Thymus (tissue), 11 donors: Measurements from ENCODE around the gene CDC42BPG. TPM values are rescaled to one million over a fixed set of nuclear protein-coding genes. Genes with fewer than 3 reads are reported as not detected.

Experiments used
- DNase-seq, 9 donors: peaks; one replicate each; pipeline ENCODE4 v3.0.0-alpha.2; 2013; ENCODE audit warnings: low spot score in 9 of 9, low read depth in 6 of 9, missing footprints in 1 of 9
- H3K27ac ChIP-seq, 2 donors: one replicate each; pipeline ENCODE4 v1.5.1; 2013; ENCODE audit warnings: control low read depth in 1 of 2, low read depth in 1 of 2, low read length in 1 of 2, mild to moderate bottlenecking in 1 of 2, moderate library complexity in 1 of 2
- H3K27me3 ChIP-seq, 2 donors: one replicate each; pipeline ENCODE4 v1.5.1; 2013; ENCODE audit warnings: low read length in 1 of 2; ENCODE audit not compliant: control insufficient read depth in 2 of 2, insufficient read depth in 1 of 2
- H3K36me3 ChIP-seq, 2 donors: one replicate each; pipeline ENCODE4 v1.5.1; 2013; ENCODE audit warnings: low read length in 1 of 2, mild to moderate bottlenecking in 1 of 2, moderate library complexity in 1 of 2; ENCODE audit not compliant: control insufficient read depth in 2 of 2, insufficient read depth in 2 of 2
- H3K4me1 ChIP-seq, 2 donors: one replicate each; pipeline ENCODE4 v1.5.1; 2013; ENCODE audit warnings: low read length in 2 of 2; ENCODE audit not compliant: control insufficient read depth in 2 of 2, insufficient read depth in 2 of 2
- H3K4me3 ChIP-seq, 2 donors: one replicate each; pipeline ENCODE4 v1.5.1; 2013; ENCODE audit warnings: low read length in 2 of 2, control low read depth in 1 of 2, mild to moderate bottlenecking in 1 of 2
- H3K9me3 ChIP-seq, 2 donors: one replicate each; pipeline ENCODE4 v1.5.1; 2013; ENCODE audit warnings: low read length in 1 of 2, mild to moderate bottlenecking in 1 of 2; ENCODE audit not compliant: control insufficient read depth in 2 of 2, insufficient read depth in 1 of 2
- WGBS: extraction: QIAGEN DNeasy Blood & Tissue Kit; methylation state at CpG from one replicate; pipeline ENCODE4 v1.1.7; 2013; 5-methylcytosine and 5-hydroxymethylcytosine counted together
- polyA plus RNA-seq: library from polyadenylated mRNA; stranded (reverse); fragments of 200-250 nt; gene quantifications from one replicate; pipeline ENCODE4 v1.2.3, GENCODE V29; 2013
- total RNA-seq: library from RNA; stranded (reverse); fragments of 120-200 nt; gene quantifications from one replicate; pipeline ENCODE4 v1.2.4, GENCODE V29; 2013
- donor health status: healthy.

Gene CDC42BPG
- total and polyA plus RNA-seq, 2 donors, result 1.7 to 7.4 TPM

- peak in 1 of 9 donors; percentile 76 for DNase-seq
- peaks cover 33 to 70% of the 10 kb centered on the region in 2 donors for H3K4me1 ChIP-seq
- H3K27ac ChIP-seq, result peak overlapping the region; percentile 80 to 94
Observed at GRCh38 chr11:64880240-64881001, 36.0 kb upstream of the CDC42BPG start.

GRCh38 chr11:64879244-64879900 lies 34.9 kb upstream of the CDC42BPG start:
- peak overlapping the region; percentile 90 to 94 for H3K27ac ChIP-seq
- peak in 1 of 9 donors; percentile 38 for DNase-seq
- 25% methylated on average over 16 of the region's 16 CpGs for WGBS
- no peaks in the 10 kb centered on the region for H3K27me3 ChIP-seq
- peaks cover 9 to 16% of the 10 kb centered on the region in 2 donors for H3K36me3 ChIP-seq
- H3K9me3 ChIP-seq, result peaks cover 0 to 3% of the 10 kb centered on the region in 2 donors
- peaks cover 33 to 72% of the 10 kb centered on the region in 2 donors for H3K4me1 ChIP-seq
- H3K4me3 ChIP-seq, result peak overlapping the region; percentile 79 to 86

More at GRCh38 chr11:64880240-64881001, 36.0 kb upstream of the CDC42BPG start:
- H3K36me3 ChIP-seq, result peaks cover 3 to 8% of the 10 kb centered on the region in 2 donors
- peaks cover 0 to 3% of the 10 kb centered on the region in 2 donors for H3K9me3 ChIP-seq
- no peaks in the 10 kb centered on the region for H3K27me3 ChIP-seq
- peak overlapping the region in 1 of 2 donors; percentile 9 for H3K4me3 ChIP-seq
- WGBS, result 71% methylated on average over 14 of the region's 14 CpGs

- under 1% methylated on average over 75 of the region's 75 CpGs for WGBS
- DNase-seq, result peak; percentile 93 to 100 (median 98)
- H3K4me1 ChIP-seq, result peaks cover 33 to 73% of the 10 kb centered on the region in 2 donors
- peaks cover 0 to 3% of the 10 kb centered on the region in 2 donors for H3K9me3 ChIP-seq
- H3K36me3 ChIP-seq, result peaks cover 12 to 19% of the 10 kb centered on the region in 2 donors
- peak within 1 kb of the TSS; percentile 86 to 95 for H3K4me3 ChIP-seq
- no peaks in the 10 kb centered on the region for H3K27me3 ChIP-seq
- peak within 1 kb of the TSS; percentile 90 to 94 for H3K27ac ChIP-seq
Observed at GRCh38 chr11:64878494-64879243, 34.2 kb upstream of the CDC42BPG start, which contains the start of gene EHD1. Gene EHD1, minus strand, starts transcription at chr11:64878621. Its CDS starts 157 bp downstream, at chr11:64878464.

- H3K9me3 ChIP-seq, result peaks cover 0 to 3% of the 10 kb centered on the region in 2 donors
- no peaks in the 10 kb centered on the region for H3K27me3 ChIP-seq
- peaks cover 17 to 22% of the 10 kb centered on the region in 2 donors for H3K36me3 ChIP-seq
- WGBS, result under 1% methylated on average over 21 of the region's 21 CpGs
- peak in 1 of 9 donors; percentile 65 for DNase-seq
- peak overlapping the region; percentile 86 to 95 for H3K4me3 ChIP-seq
- peak overlapping the region; percentile 62 to 84 for H3K27ac ChIP-seq
- peaks cover 33 to 70% of the 10 kb centered on the region in 2 donors for H3K4me1 ChIP-seq
Observed at GRCh38 chr11:64878223-64878493, 33.7 kb upstream of the CDC42BPG start.

- peaks cover 33 to 73% of the 10 kb centered on the region in 2 donors for H3K4me1 ChIP-seq
Observed at GRCh38 chr11:64877390-64878222, 33.2 kb upstream of the CDC42BPG start.

GRCh38 chr11:64876835-64877341 lies 32.4 kb upstream of the CDC42BPG start:
- WGBS, result 86% methylated on average over 14 of the region's 14 CpGs
- H3K4me3 ChIP-seq, result peak overlapping the region; percentile 86 to 95
- H3K27me3 ChIP-seq, result no peaks in the 10 kb centered on the region
- peaks cover 26 to 34% of the 10 kb centered on the region in 2 donors for H3K36me3 ChIP-seq
- peaks cover 0 to 3% of the 10 kb centered on the region in 2 donors for H3K9me3 ChIP-seq
- peaks cover 33 to 77% of the 10 kb centered on the region in 2 donors for H3K4me1 ChIP-seq
- DNase-seq, result no peak
- H3K27ac ChIP-seq, result peak overlapping the region; percentile 17 to 33

More at GRCh38 chr11:64877390-64878222, 33.2 kb upstream of the CDC42BPG start:
- under 1% methylated on average over 41 of the region's 41 CpGs for WGBS
- peak overlapping the region; percentile 86 to 95 for H3K4me3 ChIP-seq
- H3K36me3 ChIP-seq, result peaks cover 21 to 28% of the 10 kb centered on the region in 2 donors
- no peaks in the 10 kb centered on the region for H3K27me3 ChIP-seq
- peak in 1 of 9 donors; percentile 43 for DNase-seq
- peaks cover 0 to 3% of the 10 kb centered on the region in 2 donors for H3K9me3 ChIP-seq
- H3K27ac ChIP-seq, result peak overlapping the region; percentile 62 to 84

GRCh38 chr11:64876229-64876750 lies 31.8 kb upstream of the CDC42BPG start:
- peaks cover 0 to 3% of the 10 kb centered on the region in 2 donors for H3K9me3 ChIP-seq
- H3K27ac ChIP-seq, result peak overlapping the region in 1 of 2 donors; percentile 25
- H3K4me1 ChIP-seq, result peaks cover 37 to 78% of the 10 kb centered on the region in 2 donors
- WGBS, result 82% methylated on average over 11 of the region's 11 CpGs
- H3K36me3 ChIP-seq, result peaks cover 32 to 40% of the 10 kb centered on the region in 2 donors
- peak overlapping the region; percentile 86 to 95 for H3K4me3 ChIP-seq
- H3K27me3 ChIP-seq, result no peaks in the 10 kb centered on the region
- no peak for DNase-seq
